ENCODE results near the gene THSD4.
"Not testable (repeated sequence)": the region's sequence is repeated elsewhere in the genome, so short reads cannot be mapped to it uniquely, and the experiment has no call there.

THSD4 gene

DNA sequence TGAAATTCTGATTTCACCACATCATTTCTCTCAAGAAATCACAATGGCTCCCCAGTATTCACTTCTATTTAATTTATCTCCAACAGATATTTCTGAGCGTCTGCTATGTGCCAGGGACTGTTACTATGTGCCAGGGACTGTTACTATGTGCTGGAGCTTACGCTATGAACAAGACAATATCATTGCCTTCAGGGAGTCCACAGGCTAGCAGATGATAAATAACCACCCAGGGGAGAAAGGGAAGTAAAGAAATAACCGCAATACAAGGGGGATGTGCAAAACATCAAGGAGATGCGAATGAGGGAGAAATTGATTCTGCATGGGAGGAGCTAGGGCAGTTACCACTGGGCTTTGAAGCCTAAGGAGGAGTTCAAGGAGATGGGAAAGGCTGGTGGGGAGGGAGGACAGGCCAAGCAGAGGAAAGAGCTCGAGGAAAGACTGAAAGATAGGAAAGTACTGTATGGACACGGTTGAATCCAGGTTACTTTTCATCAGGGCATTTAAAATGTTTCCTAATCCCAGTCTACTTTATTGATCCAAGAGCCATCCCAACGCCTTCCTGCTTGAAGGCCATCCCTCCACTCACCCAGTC is 2.5 kb downstream of the THSD4 start:
- no peak for DNase-seq (ENCODE audit: low read depth, low spot score)
- H3K4me3 ChIP-seq (ENCODE audit: low read length) = no peak overlapping the region

- no peak overlapping the region for H3K4me3 ChIP-seq (ENCODE audit: low read length)
- no peak for DNase-seq (ENCODE audit: low read depth, low spot score)
Measured at GRCh38 chr15:71118345-71118744, 3.1 kb downstream of the THSD4 start.

DNA sequence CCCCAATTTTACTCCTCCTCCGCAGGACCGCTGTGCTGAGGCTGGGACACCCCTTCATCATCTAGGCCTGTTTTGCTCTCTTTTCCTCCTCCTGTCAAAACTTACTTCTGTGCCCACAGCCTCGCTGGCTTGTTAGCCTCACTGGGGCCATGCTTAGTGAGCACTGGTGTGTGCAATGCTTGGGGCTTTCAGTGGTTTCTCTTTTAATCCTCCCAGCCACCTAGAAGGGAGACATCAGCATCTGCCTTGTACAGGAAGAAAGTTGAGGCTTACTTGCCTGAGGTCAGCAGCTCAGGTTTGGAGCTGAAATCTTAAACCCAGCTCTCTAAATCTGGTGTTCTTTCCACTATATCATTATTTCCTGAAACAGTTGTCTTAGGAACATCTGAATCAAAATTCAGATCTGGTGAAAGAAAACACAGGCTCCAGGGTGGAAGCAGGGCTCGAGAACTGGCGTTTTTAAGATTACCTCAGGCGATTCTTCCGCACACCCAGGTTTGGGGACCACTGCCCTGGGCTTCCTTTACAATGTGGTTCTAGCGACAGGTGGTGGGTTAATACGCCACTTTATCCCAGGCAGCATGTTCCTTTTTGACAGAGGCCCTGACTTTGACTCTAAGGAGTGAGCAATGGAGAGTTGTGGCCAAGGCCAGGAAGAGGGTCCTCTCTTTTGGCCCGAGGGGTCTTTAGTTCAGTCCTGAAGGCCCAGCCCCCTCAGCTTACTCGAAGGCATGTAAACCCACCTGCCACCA is 3.8 kb downstream of the THSD4 start:
- no peak overlapping the region for H3K4me3 ChIP-seq (ENCODE audit: low read length)
- DNase-seq (ENCODE audit: low read depth, low spot score) = no peak

DNA sequence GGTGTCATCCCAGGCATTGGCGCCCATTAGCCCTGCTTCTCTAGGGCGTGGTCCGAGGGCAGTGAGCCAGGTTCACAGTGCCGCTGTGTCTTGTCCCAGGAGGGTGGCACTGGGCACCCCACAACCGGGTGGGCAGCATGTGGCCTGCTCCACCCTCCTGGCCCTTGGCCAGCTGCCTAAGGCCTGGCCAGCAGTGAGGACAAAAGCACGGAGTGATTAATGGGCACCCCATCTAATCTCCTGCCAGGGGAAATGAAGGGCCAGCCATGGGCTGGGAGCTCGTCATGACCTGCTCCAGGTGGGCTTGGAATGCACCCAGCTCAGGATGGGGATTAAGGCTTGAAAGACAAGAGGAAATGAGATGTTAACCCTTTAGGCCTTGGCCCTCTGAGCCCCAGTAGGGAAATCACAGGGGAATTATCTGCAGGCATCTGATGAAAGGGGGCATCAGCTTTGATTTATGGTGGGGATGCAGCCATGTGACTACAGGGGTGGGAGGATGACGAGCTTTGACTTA is 5.2 kb downstream of the THSD4 start:
- H3K4me3 ChIP-seq (ENCODE audit: low read length) = no peak overlapping the region
- DNase-seq (ENCODE audit: low read depth, low spot score) = no peak

DNA sequence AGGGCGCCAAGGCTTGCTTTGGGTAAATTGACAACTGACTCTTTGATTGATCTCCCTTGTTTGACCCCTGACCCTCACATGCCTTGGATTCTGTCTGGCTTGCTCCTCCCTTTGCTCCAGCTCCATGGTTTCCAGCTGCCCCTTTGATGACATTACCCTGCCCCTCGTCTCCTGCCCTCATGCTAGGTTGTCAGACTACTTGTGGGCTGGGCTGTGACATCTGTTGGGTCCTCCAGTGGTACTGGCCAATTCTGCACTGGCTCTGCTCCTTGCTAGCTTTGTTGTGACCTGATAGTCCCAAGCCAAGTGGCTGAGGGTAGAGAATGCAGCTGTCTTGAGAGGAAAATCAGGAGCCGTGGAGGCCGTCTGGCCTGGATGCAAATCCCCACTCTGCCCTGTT is 6.2 kb downstream of the THSD4 start:
- H3K4me3 ChIP-seq (ENCODE audit: low read length) = no peak overlapping the region
- no peak for DNase-seq (ENCODE audit: low read depth, low spot score)

DNA sequence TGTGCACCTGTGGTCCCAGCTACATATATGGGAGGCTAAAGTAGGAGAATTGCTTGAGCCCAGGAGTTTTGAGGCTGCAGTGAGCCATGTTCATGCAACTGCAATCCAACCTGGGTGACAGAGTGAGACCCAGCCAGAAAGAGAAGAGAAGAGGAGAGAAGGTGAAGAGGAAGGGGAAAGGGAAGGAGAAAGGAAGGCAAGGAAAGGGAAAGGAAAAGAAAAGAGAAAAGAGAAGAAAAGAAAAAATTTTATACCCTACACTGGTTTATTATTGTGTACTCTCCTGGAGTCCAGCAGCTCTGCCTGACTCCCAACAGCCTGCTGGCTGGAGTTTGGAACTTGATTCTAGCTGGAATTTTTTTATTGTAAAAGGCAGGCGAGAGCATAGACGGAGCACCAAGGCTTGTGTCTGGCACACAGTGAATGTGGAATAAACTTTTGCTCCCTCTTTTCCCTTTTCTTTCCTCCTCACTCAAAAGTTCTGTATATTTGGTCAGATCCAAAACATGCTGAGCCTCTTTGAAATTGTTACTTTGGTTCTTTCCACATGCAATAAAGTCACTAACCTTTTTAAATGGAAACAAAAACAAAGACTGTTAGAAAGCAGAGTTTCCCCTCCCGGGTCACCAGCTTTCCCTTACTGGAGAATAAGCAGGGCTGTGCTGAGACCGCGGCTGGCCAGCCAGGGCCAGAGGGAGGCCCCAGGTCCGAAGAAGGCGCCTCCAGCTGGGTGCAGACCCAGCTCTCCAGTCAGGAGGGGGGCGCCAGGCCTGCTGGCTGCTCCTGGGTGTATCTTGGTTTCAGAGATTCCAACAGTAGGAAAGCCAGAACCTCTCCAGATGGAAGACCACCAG is 9.9 kb downstream of the THSD4 start:
- H3K4me3 ChIP-seq (ENCODE audit: low read length) = no peak overlapping the region
- DNase-seq (ENCODE audit: low read depth, low spot score) = no peak

DNA sequence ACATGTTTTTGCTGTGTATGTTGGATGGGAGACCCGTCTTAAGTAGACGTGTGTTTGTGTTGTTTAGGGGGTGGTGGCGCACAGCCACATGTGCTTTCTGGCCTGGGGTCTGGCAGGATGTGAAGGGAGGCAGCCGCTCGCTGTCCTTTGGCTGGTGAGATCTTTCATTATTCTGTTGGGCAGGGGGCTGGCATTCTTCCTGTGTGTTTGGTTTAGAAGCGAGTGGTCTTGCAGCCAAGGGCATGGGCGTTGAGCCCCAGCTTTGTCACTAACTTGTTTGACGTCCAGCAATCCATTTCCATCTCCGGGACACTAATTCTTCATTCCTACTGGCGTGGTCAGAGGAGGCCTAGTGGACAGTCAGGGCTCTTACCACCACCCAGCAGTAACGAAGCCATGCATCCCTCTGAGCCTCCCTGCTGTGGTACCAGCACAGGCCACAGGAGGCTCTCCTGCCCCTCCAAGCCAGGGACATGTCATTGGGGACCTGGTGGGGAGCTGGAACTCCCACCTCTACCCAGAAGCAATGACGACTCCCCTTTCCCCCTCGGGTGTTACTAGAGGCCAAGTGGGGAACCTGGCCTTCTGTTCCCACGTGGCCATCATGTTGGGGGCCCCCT is 10.7 kb downstream of the THSD4 start:
- no peak overlapping the region for H3K4me3 ChIP-seq (ENCODE audit: low read length)
- no peak for DNase-seq (ENCODE audit: low read depth, low spot score)

DNA sequence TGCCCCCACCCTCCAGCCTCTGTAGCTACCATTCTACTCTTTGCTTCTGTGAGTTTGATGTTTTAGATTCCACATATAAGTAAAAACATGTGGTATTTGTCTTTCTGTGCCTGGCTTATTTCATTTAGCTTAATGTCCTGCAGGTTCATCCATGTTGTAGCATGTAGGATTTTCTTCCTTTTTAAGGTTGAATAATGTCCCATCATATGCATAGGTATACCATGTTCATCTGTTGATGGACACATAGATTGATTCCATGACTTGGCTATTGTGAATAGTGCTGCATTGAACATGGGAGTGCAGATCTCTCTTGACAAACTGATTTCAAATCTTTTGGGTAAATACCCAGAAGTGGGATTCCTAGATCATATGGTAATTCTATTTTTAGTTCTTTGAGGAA is 11.8 kb downstream of the THSD4 start:
- no peak overlapping the region for H3K4me3 ChIP-seq (ENCODE audit: low read length)
- DNase-seq (ENCODE audit: low read depth, low spot score) = no peak

DNA sequence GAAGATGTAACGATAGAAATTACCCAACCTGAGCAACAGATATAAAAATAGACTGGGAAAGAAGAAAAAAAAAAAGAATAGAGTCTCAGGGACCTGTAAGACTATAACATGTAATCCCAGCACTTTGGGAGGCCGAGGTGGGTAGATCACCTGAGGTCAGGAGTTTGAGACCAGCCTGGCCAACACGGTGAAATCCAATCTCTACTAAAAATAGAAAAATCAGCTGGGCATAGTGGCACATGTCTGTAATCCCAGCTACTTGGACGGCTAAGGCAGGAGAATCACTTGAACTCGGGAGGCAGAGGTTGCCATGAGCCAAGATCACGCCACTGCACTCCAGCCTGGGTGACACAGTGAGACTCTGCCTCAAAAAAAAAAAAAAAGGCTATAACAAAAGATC is 12.9 kb downstream of the THSD4 start:
- DNase-seq (ENCODE audit: low read depth, low spot score); H3K4me3 ChIP-seq (ENCODE audit: low read length): not testable (repeated sequence)

DNA sequence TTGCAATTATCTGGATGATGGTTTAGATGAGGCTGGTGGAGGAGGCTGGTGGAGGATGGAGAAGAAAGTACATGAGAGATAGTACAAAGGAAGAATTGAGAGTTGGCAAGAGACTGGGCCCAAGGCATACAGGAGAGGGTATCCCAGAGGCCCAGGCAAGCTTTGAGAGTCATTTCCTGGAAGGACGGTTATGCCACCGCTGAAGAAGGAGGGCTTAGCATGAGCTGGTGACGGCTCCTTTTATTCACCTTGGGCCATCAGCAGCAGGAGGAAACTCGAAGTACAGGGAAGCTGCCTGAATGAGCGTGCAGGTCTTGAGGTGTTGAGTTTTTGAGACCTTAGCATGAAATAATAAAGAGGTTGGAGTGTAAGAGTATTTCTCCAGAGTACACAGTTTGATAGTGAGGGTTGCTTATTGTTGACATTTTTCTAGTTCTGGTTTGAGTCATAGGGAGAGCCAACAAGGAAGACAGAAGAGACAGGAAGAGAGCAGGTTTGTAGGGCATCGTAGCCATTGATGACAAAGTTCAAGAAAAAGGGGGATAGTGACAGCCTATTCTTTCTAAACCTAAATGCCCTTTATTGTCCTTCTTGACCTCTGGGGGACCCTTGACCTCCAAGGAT is 13.8 kb downstream of the THSD4 start:
- H3K4me3 ChIP-seq (ENCODE audit: low read length) = no peak overlapping the region
- DNase-seq (ENCODE audit: low read depth, low spot score) = no peak

DNA sequence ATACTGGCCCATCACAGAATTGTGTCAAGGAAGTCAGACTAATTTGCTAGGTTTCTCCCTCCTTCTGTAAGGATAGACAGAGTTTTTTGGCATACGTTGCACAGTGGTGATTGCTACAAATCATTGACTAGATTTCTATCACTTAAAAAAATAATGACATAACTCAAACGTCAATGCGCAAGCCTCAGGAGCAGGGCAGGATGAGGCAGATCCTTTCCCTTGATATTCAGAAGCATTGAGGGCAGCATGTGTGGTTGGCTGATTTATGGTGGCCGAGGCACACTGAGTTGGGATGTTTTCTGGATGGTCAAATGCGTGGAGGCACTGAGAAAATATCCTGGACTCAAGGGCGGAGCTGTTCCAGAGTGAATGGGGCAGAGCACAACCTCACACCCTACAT is 14.4 kb downstream of the THSD4 start:
- H3K4me3 ChIP-seq (ENCODE audit: low read length) = no peak overlapping the region
- no peak for DNase-seq (ENCODE audit: low read depth, low spot score)

DNA sequence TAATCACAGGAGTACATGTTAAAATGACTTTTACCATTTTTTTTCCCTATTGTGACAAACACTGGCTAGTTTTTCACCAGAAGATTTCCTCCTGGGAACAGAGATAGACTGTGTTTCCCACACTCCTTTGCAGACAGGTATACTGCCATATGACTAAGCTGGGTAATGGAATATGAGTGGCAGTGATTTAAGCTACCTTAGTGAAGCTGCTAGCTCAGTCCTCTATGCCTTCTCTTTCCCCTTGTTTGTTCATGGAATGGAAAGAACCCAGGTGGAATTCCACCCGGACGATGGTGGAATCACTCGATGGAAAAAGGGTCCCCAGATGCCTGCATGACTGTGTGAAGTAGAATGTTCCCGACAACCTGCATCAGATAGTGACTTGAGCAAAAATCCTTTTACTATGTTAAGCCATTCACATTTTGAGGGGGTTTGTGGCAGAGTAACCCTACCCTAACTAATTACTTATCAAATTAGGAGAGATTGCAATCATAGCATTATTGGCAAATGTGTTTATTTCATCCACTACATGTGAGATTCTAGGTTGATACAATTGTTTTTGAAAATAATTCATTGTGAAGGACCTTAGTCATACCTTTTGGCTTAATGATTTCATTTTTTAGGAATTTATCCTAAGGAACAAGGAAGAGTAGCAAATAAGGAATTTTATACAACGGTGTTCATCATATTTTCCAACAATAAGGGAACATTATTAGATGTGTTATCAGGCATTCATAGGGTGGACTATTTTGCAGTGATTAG is 16.5 kb downstream of the THSD4 start:
- no peak for DNase-seq (ENCODE audit: low read depth, low spot score)
- no peak overlapping the region for H3K4me3 ChIP-seq (ENCODE audit: low read length)

DNA sequence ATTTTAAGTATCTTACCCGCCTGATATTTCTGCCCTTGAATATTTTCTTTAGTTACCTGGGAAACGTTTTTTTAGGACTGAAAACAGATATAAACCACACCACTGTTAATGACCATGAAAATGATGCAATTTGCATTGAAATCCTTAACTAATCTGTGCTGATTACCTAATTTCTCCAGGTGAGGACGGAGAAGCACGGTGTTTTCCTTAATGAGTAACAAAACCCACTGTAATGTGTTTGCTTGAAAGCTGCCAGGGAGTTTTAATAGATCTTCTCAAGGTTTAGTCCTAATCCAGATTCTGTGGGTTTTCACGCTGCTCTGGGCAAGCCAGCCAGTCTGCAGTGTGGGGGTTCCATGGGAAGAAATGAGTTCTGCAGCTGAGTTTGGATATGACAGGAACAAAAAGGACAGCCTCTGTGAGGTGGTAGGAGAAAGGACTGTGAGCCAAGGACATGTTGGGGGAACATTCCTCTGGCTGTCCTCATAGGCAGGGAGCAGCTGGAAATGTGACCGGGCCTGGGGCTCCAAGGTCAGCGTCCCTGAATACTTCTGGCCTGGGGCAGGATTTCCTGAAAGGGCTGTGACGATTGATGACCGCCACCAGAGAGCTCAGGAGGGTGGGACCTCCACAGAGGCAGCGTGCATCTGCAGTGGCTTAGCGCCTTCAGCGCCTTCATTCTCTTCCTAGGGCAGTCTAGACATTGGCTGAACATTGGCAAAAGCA is 18.6 kb downstream of the THSD4 start:
- DNase-seq (ENCODE audit: low read depth, low spot score) = no peak
- H3K4me3 ChIP-seq (ENCODE audit: low read length) = no peak overlapping the region

GRCh38 chr15:71136159-71136783 is 21.0 kb downstream of the THSD4 start:
- H3K4me3 ChIP-seq (ENCODE audit: low read length) = no peak overlapping the region
- DNase-seq (ENCODE audit: low read depth, low spot score) = no peak

DNA sequence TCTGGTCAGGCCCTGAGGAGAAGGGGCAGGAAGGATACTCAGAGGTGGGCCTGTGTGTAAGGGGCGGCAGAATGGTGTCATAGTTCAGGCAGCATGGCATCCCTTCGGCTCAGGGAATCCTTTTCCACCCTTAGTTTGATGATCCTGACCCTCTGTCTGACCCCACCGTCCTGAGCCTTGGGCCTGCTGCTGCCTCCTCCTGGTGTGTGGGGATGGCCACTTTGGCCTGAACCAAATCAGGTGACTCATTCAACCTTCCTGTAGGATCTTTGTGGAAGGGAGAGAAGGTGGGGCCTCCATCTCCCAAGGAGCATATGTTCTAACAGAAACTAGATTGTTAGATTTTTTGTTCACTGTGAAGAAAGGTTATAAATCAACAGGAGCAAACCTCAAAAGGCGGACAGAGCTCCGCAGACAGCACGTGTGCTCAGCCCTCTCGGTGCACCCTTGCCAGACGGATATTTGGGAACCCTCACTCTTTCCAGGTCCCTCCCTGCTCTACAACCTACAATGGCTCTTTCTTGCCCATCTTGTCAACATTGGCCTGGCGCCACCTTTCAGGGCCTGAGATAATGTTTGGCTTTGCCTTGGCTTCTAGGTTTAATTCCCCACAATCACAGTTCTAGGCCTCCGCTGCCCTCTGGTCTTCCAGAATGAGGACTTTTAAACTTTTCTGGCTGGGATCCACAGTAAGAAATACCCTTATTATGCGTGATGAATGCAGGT is 21.7 kb downstream of the THSD4 start:
- no peak for DNase-seq (ENCODE audit: low read depth, low spot score)
- no peak overlapping the region for H3K4me3 ChIP-seq (ENCODE audit: low read length)

DNA sequence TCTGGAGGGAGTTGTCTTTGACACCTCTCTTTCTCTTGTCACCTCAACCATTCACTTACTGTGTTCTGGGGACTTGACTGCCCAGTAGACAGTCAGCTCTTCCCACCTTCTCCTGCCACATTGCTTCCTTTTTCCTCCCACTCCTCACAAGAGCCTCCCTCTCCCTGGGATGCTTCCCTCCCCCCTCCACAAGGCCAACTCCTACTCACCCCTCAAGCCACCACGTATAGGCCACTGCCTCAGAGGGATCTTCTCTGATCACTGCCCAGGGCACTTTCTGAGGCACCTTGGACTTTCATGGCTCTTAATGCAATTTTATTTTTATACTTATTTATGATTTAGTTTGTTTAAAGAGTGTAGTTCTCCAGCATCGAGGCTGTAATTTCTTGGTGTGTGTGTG is 23.2 kb downstream of the THSD4 start:
- no peak overlapping the region for H3K4me3 ChIP-seq (ENCODE audit: low read length)
- DNase-seq (ENCODE audit: low read depth, low spot score) = no peak

DNA sequence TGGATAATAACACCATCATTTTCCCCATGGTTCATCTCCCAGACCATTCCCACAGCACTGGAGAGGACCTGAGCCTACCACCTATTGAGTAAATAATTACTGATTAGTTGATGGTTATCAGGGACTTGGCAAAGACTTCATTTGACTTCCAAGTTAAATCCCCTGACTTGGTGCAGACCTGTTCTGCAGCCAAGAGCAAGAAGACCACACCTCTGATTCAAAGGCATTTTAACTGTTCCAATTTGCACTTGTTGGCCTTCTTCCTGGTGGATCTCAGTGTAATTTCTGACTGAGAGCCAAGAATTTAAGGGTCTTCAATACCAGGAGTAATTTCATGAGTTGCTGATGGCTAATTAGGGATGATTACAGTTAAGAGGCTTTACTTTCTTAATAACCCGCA is 24.0 kb downstream of the THSD4 start:
- no peak overlapping the region for H3K4me3 ChIP-seq (ENCODE audit: low read length)
- DNase-seq (ENCODE audit: low read depth, low spot score) = no peak

All from Jurkat, Clone E6-1 (cell line).